ENCODE measurements around the gene KIRREL3.

- TF ChIP-seq GATA3 (IDR thresholded peaks at IDR 0.05; ENCODE audit: low read depth, low read length) (no peak), GATA2 (IDR thresholded peaks at IDR 0.05; ENCODE audit: low read depth, low read length) (no peak)
Observed at GRCh38 chr11:127042445-127042844, 41.9 kb upstream of the KIRREL3 start.
